ENCODE data around the gene CLCN1.
"Not testable (repeated sequence)": the region's sequence is repeated elsewhere in the genome, so short reads cannot be mapped to it uniquely, and the experiment has no call there.

CLCN1 gene

GRCh38 chr7:143387156-143387975 lies 71.5 kb downstream of the CLCN1 start:
- DNase-seq: no peak

DNA sequence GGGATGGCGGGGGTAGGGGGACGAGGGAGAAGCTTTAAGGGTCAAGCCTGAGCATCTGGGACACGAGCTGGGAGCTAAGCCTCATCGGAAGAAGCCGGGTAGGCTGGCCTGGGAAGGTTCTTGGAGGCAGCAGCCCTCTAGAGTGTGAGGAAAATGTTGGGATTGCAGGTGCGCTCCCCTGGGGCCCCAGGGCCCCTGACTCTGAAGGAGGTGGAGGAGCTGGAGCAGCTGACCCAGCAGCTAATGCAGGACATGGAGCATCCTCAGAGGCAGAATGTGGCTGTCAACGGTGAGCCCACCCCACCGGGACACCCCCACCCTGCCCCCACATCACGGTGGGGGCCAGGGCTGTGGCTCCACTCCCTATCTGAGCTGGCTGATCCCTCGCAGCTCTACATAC lies 72.1 kb downstream of the CLCN1 start:
- no peak for DNase-seq

DNA sequence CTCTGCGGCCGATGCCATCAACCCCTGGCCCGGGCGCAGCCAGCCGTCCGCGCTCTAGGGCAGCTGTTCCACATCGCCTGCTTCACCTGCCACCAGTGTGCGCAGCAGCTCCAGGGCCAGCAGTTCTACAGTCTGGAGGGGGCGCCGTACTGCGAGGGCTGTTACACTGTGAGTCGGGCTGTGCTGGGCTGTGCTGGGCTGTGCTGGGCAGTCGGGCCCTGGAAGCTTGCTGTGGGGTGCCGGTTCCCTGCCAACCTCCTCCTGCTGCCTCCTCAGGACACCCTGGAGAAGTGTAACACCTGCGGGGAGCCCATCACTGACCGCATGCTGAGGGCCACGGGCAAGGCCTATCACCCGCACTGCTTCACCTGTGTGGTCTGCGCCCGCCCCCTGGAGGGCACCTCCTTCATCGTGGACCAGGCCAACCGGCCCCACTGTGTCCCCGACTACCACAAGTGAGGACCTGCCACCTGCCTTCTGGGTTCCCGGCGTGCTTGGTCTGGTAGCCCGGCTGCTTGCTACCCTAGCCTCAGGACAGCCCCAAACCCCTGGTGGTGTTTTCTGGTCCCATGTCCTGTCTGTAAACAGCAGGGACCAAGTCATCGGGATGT lies 72.7 kb downstream of the CLCN1 start:
- no peak for DNase-seq

DNA sequence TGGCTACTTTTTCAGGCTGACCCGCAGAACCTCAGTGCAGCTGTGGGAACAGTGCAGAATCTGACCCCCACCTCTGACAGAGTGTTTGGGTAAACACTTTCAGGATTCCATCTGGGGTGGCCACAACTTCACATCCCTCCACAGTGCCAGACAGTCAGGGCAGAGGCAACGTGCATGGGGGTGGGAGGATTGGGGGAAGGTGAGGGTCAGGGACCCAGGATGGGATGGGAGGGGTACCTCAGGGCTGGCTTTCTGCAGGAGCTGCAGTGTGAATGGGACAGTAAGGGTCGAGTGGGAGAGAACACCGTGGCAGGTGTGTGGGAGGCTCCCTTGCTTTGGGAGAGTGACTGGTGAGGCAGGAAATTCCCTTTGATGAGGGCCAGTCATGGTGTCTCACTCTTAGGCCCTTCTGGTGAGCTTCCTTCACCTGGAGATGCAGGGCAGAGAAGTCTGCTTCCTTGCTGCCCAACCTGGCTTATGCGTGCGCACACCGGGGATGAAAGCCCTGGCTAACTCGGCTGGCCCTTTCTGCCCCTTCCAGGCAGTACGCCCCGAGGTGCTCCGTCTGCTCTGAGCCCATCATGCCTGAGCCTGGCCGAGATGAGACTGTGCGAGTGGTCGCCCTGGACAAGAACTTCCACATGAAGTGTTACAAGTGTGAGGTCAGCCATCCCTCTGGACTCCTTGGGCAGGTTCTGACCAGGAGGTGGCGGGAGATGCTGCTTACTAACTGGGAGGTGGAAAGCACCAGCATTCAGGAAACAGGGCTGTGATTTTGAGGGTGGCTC lies 73.6 kb downstream of the CLCN1 start:
- no peak for DNase-seq

DNA sequence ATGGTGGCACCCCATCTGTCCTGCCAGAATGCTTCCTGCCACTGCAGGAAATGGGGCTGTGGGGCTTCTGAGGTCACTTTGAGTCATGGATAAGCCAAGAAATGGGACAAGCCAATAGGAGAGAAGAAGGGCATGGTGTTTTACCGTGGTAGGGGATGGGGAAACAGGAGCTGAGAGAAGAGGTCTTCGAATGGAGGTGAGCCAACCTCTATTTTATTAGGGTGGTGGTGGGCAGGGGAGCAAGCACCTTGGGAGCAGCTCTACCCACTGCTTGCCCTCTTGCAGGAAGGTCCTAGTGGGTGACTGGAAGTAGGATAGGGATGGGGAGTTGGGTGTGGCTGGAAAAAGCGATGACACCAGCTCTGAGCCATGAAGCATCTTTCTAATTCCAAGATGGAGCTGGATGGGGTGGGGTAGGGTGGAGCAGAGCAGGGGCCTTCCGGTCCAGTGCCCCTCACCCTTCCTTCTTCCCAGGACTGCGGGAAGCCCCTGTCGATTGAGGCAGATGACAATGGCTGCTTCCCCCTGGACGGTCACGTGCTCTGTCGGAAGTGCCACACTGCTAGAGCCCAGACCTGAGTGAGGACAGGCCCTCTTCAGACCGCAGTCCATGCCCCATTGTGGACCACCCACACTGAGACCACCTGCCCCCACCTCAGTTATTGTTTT lies 74.3 kb downstream of the CLCN1 start:
- no peak for DNase-seq

DNA sequence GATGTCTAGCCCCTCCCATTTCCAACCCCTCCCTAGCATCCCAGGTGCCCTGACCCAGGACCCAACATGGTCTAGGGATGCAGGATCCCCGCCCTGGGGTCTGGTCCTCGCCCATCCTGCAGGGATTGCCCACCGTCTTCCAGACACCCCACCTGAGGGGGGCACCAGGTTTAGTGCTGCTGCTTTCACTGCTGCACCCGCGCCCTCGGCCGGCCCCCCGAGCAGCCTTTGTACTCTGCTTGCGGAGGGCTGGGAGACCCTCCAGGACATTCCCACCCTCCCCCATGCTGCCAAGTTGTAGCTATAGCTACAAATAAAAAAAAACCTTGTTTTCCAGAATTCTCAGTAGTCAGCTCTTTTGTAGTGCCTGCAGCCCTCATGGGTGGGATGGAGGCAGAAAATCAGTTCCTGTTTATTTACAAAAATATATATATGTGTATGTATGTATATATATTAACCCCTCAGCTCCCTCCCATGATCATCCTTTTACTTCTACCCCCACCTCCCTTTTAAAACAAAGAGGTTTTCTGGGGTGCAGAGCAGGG lies 74.9 kb downstream of the CLCN1 start:
- DNase-seq: no peak

GRCh38 chr7:143391462-143392404 lies 75.8 kb downstream of the CLCN1 start:
- DNase-seq: peak; percentile 84

DNA sequence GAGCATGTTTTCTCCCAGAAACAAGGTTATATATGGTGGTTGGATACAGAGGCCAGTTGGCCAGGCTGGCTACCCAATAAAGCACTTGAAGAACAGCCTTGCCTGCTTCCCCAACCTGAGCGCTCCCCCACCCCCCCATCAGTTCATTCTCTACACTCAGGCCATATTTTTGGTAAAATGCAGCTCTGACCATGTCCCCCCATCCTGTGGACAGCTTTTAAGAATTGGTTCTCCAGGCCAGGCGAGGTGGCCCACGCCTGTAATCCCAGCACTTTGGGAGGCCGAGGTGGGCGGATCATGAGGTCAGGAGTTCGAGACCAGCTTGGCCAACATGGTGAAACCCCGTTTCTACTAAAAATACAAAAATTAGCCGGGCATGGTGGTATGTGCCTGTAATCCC lies 76.5 kb downstream of the CLCN1 start:
- not testable (repeated sequence) for DNase-seq

GRCh38 chr7:143392875-143393266 lies 77.0 kb downstream of the CLCN1 start:
- DNase-seq: no peak

GRCh38 chr7:143393267-143394041 lies 77.5 kb downstream of the CLCN1 start:
- DNase-seq: no peak

GRCh38 chr7:143394068-143394467 lies 78.2 kb downstream of the CLCN1 start:
- no peak for DNase-seq

DNA sequence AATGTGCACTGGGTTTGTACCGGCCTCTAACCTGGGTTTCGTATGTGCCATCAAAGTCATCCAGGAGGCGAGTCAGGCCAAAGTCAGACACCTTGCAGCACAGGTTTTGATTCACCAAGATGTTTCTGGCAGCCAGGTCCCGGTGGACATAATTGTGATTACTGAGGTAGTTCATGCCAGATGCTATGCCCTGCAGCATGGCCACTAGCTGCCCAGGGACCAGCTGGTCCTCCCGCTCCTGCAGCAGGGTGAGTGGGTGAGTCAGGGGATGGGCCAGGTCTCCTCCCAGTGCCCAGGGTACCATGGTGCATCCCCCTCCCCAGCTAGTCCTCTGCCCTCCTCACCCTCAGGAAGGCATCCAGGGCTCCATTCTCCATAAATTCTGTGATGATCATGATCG lies 78.9 kb downstream of the CLCN1 start:
- DNase-seq: no peak

DNA sequence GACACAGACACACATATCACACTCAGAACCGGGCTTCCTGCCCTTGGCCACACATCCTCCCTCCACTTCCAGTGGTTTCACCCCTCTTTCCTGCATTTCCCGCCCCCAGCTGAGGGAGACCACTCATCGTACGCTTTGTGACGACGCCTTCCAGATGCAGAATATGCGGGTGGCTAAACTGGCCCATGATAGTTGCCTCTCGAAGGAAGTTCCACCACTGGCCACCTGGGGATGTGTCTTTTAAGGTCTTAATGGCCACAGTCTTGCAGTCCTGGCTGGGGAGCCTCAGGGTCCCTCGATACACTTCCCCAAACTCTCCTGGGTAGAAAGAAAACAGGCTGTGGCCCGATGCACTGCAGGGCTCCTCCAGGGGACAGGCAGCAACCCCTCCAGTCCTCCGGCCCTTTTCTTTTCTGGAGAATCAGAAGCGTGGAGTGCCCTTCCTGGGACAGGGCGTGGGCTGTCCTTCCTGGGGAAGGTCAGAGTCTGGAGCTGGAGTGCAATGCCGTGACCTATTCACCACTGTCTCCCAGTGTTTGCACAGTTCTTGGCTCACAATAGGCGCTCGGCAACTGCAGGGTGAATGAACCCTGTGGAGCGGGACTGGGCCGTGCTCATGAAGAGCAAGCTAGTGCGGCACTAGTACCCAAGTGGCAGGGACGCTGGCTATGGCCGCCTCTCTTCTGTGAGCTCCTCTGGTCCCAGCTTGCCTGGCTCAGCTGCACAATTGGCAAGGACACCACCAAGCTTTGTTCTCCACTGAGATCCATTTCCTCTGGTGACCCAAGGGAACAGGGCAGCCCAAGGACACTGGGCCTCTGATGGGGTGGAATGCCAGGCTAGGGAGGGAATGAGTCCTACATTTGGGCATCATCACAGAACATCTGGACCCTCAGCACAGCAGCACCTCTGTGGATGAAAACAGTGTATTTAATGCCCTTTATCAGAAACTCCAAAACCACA lies 79.6 kb downstream of the CLCN1 start:
- no peak for DNase-seq

DNA sequence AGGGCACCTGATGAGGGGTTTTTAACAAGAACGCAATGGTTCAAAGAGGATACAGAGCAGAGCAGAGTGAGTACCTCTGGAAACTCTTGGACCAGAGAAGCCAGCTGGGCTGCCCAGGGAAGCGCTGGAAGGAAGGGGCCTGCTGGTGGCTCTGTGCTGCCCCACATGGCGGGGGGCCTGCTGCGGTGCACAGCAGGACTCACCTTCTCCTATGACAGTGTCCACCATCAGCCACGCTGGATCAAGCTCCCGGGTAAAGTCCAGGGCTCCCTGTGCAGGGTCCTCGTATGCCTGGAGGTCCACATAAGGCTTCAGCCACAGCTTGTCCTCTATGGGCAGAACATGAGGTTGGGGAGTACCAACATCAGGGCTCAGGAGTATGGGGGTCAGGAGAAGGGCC lies 80.3 kb downstream of the CLCN1 start:
- DNase-seq: no peak

DNA sequence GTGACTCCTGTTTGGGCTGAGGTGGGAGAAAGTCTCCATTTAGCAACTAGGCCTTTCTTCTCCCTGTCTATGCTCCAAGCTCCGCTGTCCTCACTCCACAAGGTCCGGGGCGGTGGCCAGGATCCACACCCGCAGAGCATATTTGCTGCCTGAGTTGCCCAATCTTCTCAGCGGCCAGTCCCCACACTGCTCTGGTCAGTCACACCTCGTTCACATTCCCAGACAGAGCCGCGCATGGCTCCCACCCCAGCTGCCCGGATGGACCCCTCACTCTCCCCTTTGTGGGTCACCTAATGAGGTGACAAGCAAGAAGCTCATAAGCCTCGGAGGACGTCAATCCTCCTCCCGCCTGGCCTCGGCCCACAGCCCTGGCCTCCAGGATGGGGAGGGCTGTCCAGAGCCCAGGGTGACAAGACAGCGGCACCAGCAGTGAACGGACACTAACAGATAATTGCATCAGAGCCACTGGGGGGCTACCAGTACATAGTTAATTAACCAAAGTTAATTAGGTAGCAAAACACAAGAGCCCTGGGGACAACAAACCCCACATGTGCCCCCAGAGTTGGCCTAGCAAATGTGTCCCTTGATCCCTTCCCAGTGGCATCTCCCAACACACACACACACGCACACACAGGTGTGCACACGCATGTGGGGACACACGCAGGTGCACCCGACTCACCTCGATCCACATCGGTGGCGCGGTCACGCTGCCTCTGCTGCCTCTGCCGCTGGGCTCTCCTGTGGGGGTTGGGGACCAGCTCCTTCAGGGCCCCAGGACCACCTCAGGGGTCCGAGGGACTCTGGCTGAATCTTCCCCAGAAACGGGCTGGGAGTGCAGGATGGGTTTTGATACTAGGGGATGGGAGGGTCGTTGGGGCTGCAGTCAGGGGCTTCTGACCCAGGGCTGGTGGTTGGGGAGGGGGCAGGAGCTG lies 81.0 kb downstream of the CLCN1 start:
- DNase-seq: no peak

- DNase-seq: no peak
Observed at GRCh38 chr7:143397710-143398530, 82.0 kb downstream of the CLCN1 start.

DNA sequence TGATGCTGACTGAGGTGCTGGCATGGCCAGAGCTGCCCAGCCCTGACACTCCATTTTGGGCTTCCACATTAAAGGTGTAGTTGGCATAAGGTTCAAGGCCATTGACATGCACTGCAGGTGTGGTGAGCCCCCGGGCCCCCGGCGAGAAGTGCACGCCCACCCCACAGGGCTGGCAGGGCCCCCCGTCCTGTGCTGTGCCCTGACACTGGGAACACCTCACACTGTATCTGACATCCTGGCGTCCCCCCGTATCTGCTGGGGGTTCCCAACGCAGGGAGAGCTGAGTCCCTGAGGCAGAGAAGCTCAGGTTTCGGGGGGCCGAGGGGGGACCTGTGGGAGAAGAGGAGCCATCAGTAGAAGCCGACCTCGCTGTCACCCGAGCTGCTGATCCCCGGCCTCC lies 82.7 kb downstream of the CLCN1 start:
- DNase-seq: no peak
